Vagina (tissue), 2 donors: Measurements from ENCODE around the gene TMPRSS4.

Experiments used
- CTCF ChIP-seq, 3 experiments: fragments of 450-650 bp in 2 of 3; fragments of 200-600 bp in 1 of 3; sonication (generic) in 1 of 3; IDR thresholded peaks; one replicate each; pipeline ENCODE4 v1.5.1; 2017 to 2019; ENCODE audit warnings: antibody characterized with exemption in 3 of 3, mild to moderate bottlenecking in 2 of 3, moderate library complexity in 2 of 3
- POLR2A ChIP-seq, 2 donors: fragments of 450-650 bp; IDR thresholded peaks; one replicate each; pipeline ENCODE4 v1.6.1; 2017; ENCODE audit warnings: antibody characterized with exemption in 2 of 2, mild to moderate bottlenecking in 2 of 2, moderate library complexity in 2 of 2

DNA sequence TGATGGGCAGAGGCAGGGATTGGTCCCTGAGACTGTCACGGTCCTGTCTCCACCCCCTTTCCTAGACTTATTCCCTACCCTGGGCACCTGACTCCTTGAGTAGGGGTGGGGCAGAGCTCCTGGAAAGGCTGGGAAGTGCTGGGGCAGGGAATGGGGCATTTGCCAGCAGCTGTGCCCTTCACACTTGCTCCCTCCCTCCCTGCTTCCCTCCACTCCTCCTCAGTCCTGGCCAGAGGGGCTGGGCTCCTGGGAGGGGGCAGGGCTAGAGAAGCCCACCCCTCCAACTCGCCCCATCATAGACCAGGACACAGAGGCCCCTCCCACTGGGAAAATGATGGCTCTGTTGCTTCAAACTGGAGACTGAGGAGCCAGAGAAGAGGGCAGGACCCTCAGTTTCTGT is 88.0 kb downstream of the TMPRSS4 start:
- TF ChIP-seq POLR2A (IDR thresholded peaks at IDR 0.05) (no peak), CTCF (IDR thresholded peaks at IDR 0.05) (no peak)
